ENCODE measurements around the gene MICAL3.

Gene MICAL3

GRCh38 chr22:17795661-17796548 is 228.5 kb downstream of the MICAL3 start:
- H3K27ac ChIP-seq, result no peak overlapping the region
- H3K4me3 ChIP-seq, result no peak overlapping the region

GRCh38 chr22:17794726-17795542 is 229.4 kb downstream of the MICAL3 start:
- Histone ChIP-seq H3K4me3 (no peak overlapping the region), H3K27ac (no peak overlapping the region)

GRCh38 chr22:17792854-17793434 is 231.4 kb downstream of the MICAL3 start:
- Histone ChIP-seq H3K4me3 (no peak overlapping the region), H3K27ac (no peak overlapping the region)

- no peak overlapping the region for H3K27ac ChIP-seq
- no peak overlapping the region for H3K4me3 ChIP-seq
These were observed 232.1 kb downstream of the MICAL3 start for GRCh38 chr22:17792299-17792698.

- H3K4me3 ChIP-seq, result no peak overlapping the region
- no peak overlapping the region for H3K27ac ChIP-seq
These were observed 233.2 kb downstream of the MICAL3 start for GRCh38 chr22:17791196-17791595.

GRCh38 chr22:17789379-17790200 is 234.8 kb downstream of the MICAL3 start:
- Histone ChIP-seq H3K27ac (no peak overlapping the region), H3K4me3 (no peak overlapping the region)

GRCh38 chr22:17788528-17789378 is 235.6 kb downstream of the MICAL3 start:
- Histone ChIP-seq H3K27ac (no peak overlapping the region), H3K4me3 (no peak overlapping the region)

- no peak overlapping the region for H3K27ac ChIP-seq
- no peak overlapping the region for H3K4me3 ChIP-seq
These were observed 236.5 kb downstream of the MICAL3 start for GRCh38 chr22:17787716-17788330.

- Histone ChIP-seq H3K4me3 (no peak overlapping the region), H3K27ac (peak overlapping the region in 3 of 21 experiments; percentile 8 to 51 (median 31))
These were observed 237.1 kb downstream of the MICAL3 start for GRCh38 chr22:17787241-17787640.

- Histone ChIP-seq H3K4me3 (no peak overlapping the region), H3K27ac (peak overlapping the region in 5 of 21 experiments; percentile 4 to 51 (median 45))
These were observed 237.8 kb downstream of the MICAL3 start for GRCh38 chr22:17786435-17787161.

GRCh38 chr22:17785185-17786184 is 238.9 kb downstream of the MICAL3 start:
- Histone ChIP-seq H3K4me3 (no peak overlapping the region), H3K27ac (peak overlapping the region in 1 of 21 experiments; percentile 49)

GRCh38 chr22:17784776-17785175 is 239.6 kb downstream of the MICAL3 start:
- no peak overlapping the region for H3K4me3 ChIP-seq
- H3K27ac ChIP-seq, result no peak overlapping the region

- H3K27ac ChIP-seq, result peak overlapping the region in 1 of 21 experiments; percentile 5
- no peak overlapping the region for H3K4me3 ChIP-seq
These were observed 240.4 kb downstream of the MICAL3 start for GRCh38 chr22:17783773-17784480.

- H3K27ac ChIP-seq, result peak overlapping the region in 1 of 21 experiments; percentile 16
- no peak overlapping the region for H3K4me3 ChIP-seq
These were observed 241.0 kb downstream of the MICAL3 start for GRCh38 chr22:17783312-17783711.

GRCh38 chr22:17782621-17783020 is 241.7 kb downstream of the MICAL3 start:
- H3K27ac ChIP-seq, result peak overlapping the region in 1 of 21 experiments; percentile 73
- no peak overlapping the region for H3K4me3 ChIP-seq

- H3K4me3 ChIP-seq, result no peak overlapping the region
- peak overlapping the region in 9 of 21 experiments; percentile 13 to 77 (median 46) for H3K27ac ChIP-seq
These were observed 242.2 kb downstream of the MICAL3 start for GRCh38 chr22:17782158-17782557.
